ENCODE results near the gene POLL.

DNA sequence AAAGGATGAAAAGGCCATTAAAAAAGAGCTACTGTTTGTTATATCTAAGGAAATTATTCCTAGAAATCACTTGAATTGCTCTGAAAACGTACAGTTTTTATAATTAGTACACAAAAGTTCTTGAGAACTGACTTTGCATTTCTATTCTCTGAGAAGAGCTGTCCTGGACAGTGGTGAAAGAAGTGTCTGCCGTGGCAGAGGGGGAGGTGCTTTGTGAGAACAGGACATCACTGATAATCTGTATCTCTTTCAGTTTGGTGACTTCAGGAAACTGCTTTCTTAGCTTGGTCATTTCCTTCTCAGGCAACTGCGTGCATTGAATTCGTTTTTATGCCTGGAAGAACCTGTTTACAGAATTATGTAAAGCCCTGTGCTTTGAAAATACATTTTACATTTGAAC lies 52.1 kb downstream of the POLL start:
- TF ChIP-seq GATA3 (IDR thresholded peaks at IDR 0.05; ENCODE audit: low read depth, low read length) = no peak
- no peak for TF ChIP-seq GATA2 (IDR thresholded peaks at IDR 0.05; ENCODE audit: low read depth, low read length)

Data from SH-SY5Y (cell line).